HCT116 (cell line): ENCODE results near the gene EXOSC10. TPM values are rescaled to one million over a fixed set of nuclear protein-coding genes. Genes with fewer than 3 reads are reported as not detected.

Experiments
- ATAC-seq: fragments of 200-7000 bp; cut with Tn5 transposase; 2 replicates; pipeline ENCODE4 v1.9.1; 2020; ENCODE audit warnings: mild to moderate bottlenecking, moderate library complexity
- BruUV-seq: library from RNA; stranded (reverse); fragments of 400-500 nt; replicated peaks from 2 replicates; lab custom pipeline; 2021; lab: Mats Ljungman, UMichigan
- CTCF ChIA-PET: fragments of 300-600 bp; sonication (Branson Sonifier 250); formaldehyde crosslinking; loops from one replicate; lab custom pipeline; 2021; ENCODE audit warnings: antibody characterized with exemption; lab: Charles Lee
- POLR2A ChIA-PET: fragments of 300-600, 350-600 bp; sonication (Branson Sonifier 250); formaldehyde crosslinking; loops from one replicate; lab custom pipeline; 2021; ENCODE audit warnings: antibody characterized with exemption; lab: Charles Lee
- RAD21 ChIA-PET, 2 experiments: fragments of 300-600 bp; sonication (Branson Sonifier 250); formaldehyde crosslinking; loops; one replicate each; lab custom pipeline; 2023; ENCODE audit warnings: low total read pairs in 2 of 2; ENCODE audit not compliant: uncharacterized antibody in 2 of 2, unreplicated experiment in 2 of 2, low non-redundant PET in 1 of 2; lab: Charles Lee
- DNase-seq: peaks from one replicate; pipeline ENCODE4 v3.0.0-alpha.2; 2010; ENCODE audit warnings: low read depth, low spot score
- H2AFZ ChIP-seq: fragments of 200-600 bp; shearing (Covaris generic), sonication (generic); 2 replicates; pipeline ENCODE4 v1.6.1; 2017; ENCODE audit warnings: low read depth, mixed run types, mixed read lengths, antibody characterized with exemption, low read length; ENCODE audit not compliant: poor library complexity, severe bottlenecking
- H3K27ac ChIP-seq: 2 replicates; pipeline ENCODE4 v1.5.1; 2012; ENCODE audit warnings: low read depth, low read length
- H3K27me3 ChIP-seq: fragments of 200-600 bp; sonication (generic); 2 replicates; pipeline ENCODE4 v1.6.1; 2016; ENCODE audit warnings: mixed run types, low read length, mixed read lengths; ENCODE audit not compliant: insufficient read depth
- H3K36me3 ChIP-seq, 2 experiments: fragments of 200-500 bp in 1 of 2; fragments of 200-600 bp in 1 of 2; sonication (Bioruptor generic) in 1 of 2; sonication (generic) in 1 of 2; 2 replicates each; pipeline versions ENCODE4 v1.5.1 to v1.6.1; 2014 to 2016; ENCODE audit warnings: low read length in 2 of 2, inconsistent platforms in 1 of 2, mixed read lengths in 1 of 2, mixed run types in 1 of 2; ENCODE audit not compliant: insufficient read depth in 2 of 2, control insufficient read depth in 1 of 2
- H3K4me1 ChIP-seq, 2 experiments: fragments of 200-600 bp in 1 of 2; sonication (generic) in 1 of 2; 2 replicates each; pipeline versions ENCODE4 v1.5.1 to v1.6.1; 2012 to 2017; ENCODE audit warnings: low read length in 2 of 2, inconsistent platforms in 1 of 2, mild to moderate bottlenecking in 1 of 2, mixed read lengths in 1 of 2, mixed run types in 1 of 2, moderate library complexity in 1 of 2; ENCODE audit not compliant: insufficient read depth in 2 of 2, control insufficient read depth in 1 of 2
- H3K4me2 ChIP-seq: fragments of 200-600 bp; sonication (generic); 2 replicates; pipeline ENCODE4 v1.6.1; 2017; ENCODE audit warnings: mixed run types, low read length, mixed read lengths
- H3K4me3 ChIP-seq, 2 experiments: fragments of 200-600 bp in 1 of 2; sonication (generic) in 1 of 2; replicated peaks in 1 of 2; 2 replicates each; pipeline ENCODE4 v1.5.1; 2011 to 2016; ENCODE audit warnings: low read length in 2 of 2, control low read depth in 1 of 2, low read depth in 1 of 2, mild to moderate bottlenecking in 1 of 2, mixed read lengths in 1 of 2, mixed run types in 1 of 2
- H3K79me2 ChIP-seq: fragments of 200-600 bp; sonication (generic); 2 replicates; pipeline ENCODE4 v1.6.1; 2017; ENCODE audit warnings: mild to moderate bottlenecking, mixed run types, low read length, moderate library complexity, mixed read lengths; ENCODE audit not compliant: insufficient read depth
- H3K9ac ChIP-seq: fragments of 200-600 bp; sonication (generic); 2 replicates; pipeline ENCODE4 v1.6.1; 2016; ENCODE audit warnings: low read length, mixed read lengths
- H3K9me2 ChIP-seq: fragments of 200-600 bp; sonication (generic), shearing (Covaris generic); 2 replicates; pipeline ENCODE4 v1.6.1; 2017; ENCODE audit warnings: mixed run types, mild to moderate bottlenecking, moderate library complexity; ENCODE audit not compliant: insufficient read depth
- H3K9me3 ChIP-seq, 2 experiments: fragments of 200-500 bp in 1 of 2; fragments of 200-600 bp in 1 of 2; sonication (Bioruptor generic) in 1 of 2; sonication (generic) in 1 of 2; 2 replicates each; pipeline ENCODE4 v1.6.1; 2014 to 2017; ENCODE audit warnings: low read length in 2 of 2, mixed read lengths in 2 of 2, inconsistent platforms in 1 of 2, low read depth in 1 of 2, mild to moderate bottlenecking in 1 of 2, mixed run types in 1 of 2, moderate library complexity in 1 of 2; ENCODE audit not compliant: control insufficient read depth in 1 of 2, insufficient read depth in 1 of 2
- H4K20me1 ChIP-seq: fragments of 200-600 bp; sonication (generic), shearing (Covaris generic); 2 replicates; pipeline ENCODE4 v1.6.1; 2017; ENCODE audit warnings: mixed run types, mild to moderate bottlenecking, moderate library complexity; ENCODE audit not compliant: insufficient read depth
- ATF3 ChIP-seq: IDR thresholded peaks from 2 replicates; pipeline ENCODE4 v1.6.1; 2012
- CBX3 ChIP-seq: IDR thresholded peaks from 2 replicates; pipeline ENCODE4 v1.6.1; 2012; ENCODE audit warnings: low read depth
- CEBPB ChIP-seq: IDR thresholded peaks from 2 replicates; pipeline ENCODE4 v1.6.1; 2012; ENCODE audit warnings: low read depth
- CTCF ChIP-seq, 3 experiments: fragments of 200-600 bp in 1 of 3; sonication (generic) in 1 of 3; IDR thresholded peaks in 2 of 3; conservative IDR thresholded peaks in 1 of 3; 2 replicates each; pipeline ENCODE4 v1.5.1; 2012 to 2017; ENCODE audit warnings: low read depth in 2 of 3, low read length in 2 of 3, antibody characterized with exemption in 1 of 3, borderline replicate concordance in 1 of 3, control low read depth in 1 of 3, mild to moderate bottlenecking in 1 of 3, mixed read lengths in 1 of 3, mixed run types in 1 of 3, moderate library complexity in 1 of 3; ENCODE audit not compliant: insufficient read depth in 1 of 3
- EGR1 ChIP-seq: IDR thresholded peaks from 2 replicates; pipeline ENCODE4 v1.6.1; 2012; ENCODE audit warnings: low read depth
- ELF1 ChIP-seq: IDR thresholded peaks from 2 replicates; pipeline ENCODE4 v1.6.1; 2012; ENCODE audit warnings: low read depth, borderline replicate concordance
- EZH2 ChIP-seq: fragments of 200-600 bp; sonication (generic); IDR thresholded peaks from 2 replicates; pipeline ENCODE4 v1.6.1; 2017; ENCODE audit warnings: antibody characterized with exemption, mixed run types
- FOSL1 ChIP-seq: IDR thresholded peaks from 2 replicates; pipeline ENCODE4 v1.6.1; 2012; ENCODE audit warnings: low read depth
- JUND ChIP-seq: IDR thresholded peaks from 2 replicates; pipeline ENCODE4 v1.6.1; 2012
- MAX ChIP-seq: IDR thresholded peaks from 2 replicates; pipeline ENCODE4 v1.6.1; 2012
- RAD21 ChIP-seq: IDR thresholded peaks from 2 replicates; pipeline ENCODE4 v1.6.1; 2012; ENCODE audit warnings: low read depth, mild to moderate bottlenecking
- SIN3A ChIP-seq: IDR thresholded peaks from 2 replicates; pipeline ENCODE4 v1.6.1; 2012; ENCODE audit warnings: low read depth
- SP1 ChIP-seq: IDR thresholded peaks from 2 replicates; pipeline ENCODE4 v1.6.1; 2012; ENCODE audit warnings: low read depth
- TCF7L2 ChIP-seq: IDR thresholded peaks from 2 replicates; pipeline ENCODE4 v1.7.0; 2011; ENCODE audit warnings: borderline replicate concordance, inconsistent platforms; ENCODE audit not compliant: insufficient read depth, insufficient read length; ENCODE audit errors: extremely low read depth
- YY1 ChIP-seq: IDR thresholded peaks from 2 replicates; pipeline ENCODE4 v1.6.1; 2011; ENCODE audit warnings: low read length, low read depth, moderate library complexity, mild to moderate bottlenecking; ENCODE audit not compliant: insufficient replicate concordance; ENCODE audit errors: extremely low read depth
- ZFX ChIP-seq: fragments of 450-650 bp; IDR thresholded peaks from 2 replicates; pipeline ENCODE4 v1.6.1; 2017
- ZNF274 ChIP-seq: fragments of 200-500 bp; sonication (Bioruptor generic); IDR thresholded peaks from 2 replicates; pipeline ENCODE4 v1.6.1; 2014; ENCODE audit warnings: mild to moderate bottlenecking, low read depth, low read length, inconsistent platforms
- intact Hi-C: fragments of 100-400 bp; cut with micrococcal nuclease; formaldehyde crosslinking; loops from 2 replicates; pipeline ENCODE4 v1.10.0; 2022
- total RNA-seq: library from RNA; stranded (reverse); gene quantifications from one replicate; pipeline ENCODE4 v1.2.1, GENCODE V29; 2021; ENCODE audit not compliant: unreplicated experiment

EXOSC10 gene
- total RNA-seq, 1 experiment from 2014 or later: 80.7 TPM

- ATAC-seq (no peak), DNase-seq (no peak)
- Histone ChIP-seq H3K4me1 (no peaks in the 10 kb centered on the region), H3K4me3 (no peak overlapping the region), H3K9ac (no peak overlapping the region), H3K4me2 (no peak overlapping the region), H3K36me3 (peaks cover 58 to 76% of the 10 kb centered on the region in 2 experiments), H2AFZ (no peak overlapping the region), H3K27me3 (no peaks in the 10 kb centered on the region), H3K9me2 (no peaks in the 10 kb centered on the region), H3K27ac (no peak overlapping the region), H3K79me2 (no peaks in the 10 kb centered on the region), H3K9me3 (no peaks in the 10 kb centered on the region), H4K20me1 (no peaks in the 10 kb centered on the region)
- no peak for TF ChIP-seq CBX3
- TF ChIP-seq EZH2: no peak
- intact Hi-C loops: no loop called here
- ChIA-PET RAD21 (no interaction called here), POLR2A (no interaction called here), CTCF (interaction anchor here (1.3 kb wide), 1 partner anchor 34 kb away, joined by 4 read pairs; no protein-coding TSS in a partner anchor)
- no TSS peak for BruUV-seq
Observed at GRCh38 chr1:11070876-11071275, 28.8 kb downstream of the EXOSC10 start.

- H2AFZ ChIP-seq: no peak overlapping the region
- POLR2A ChIA-PET: no interaction called here
- H4K20me1 ChIP-seq: no peaks in the 10 kb centered on the region
- H3K9ac ChIP-seq: no peak overlapping the region
- no peaks in the 10 kb centered on the region for H3K79me2 ChIP-seq
- no peaks in the 10 kb centered on the region for H3K9me3 ChIP-seq
- no peak overlapping the region for H3K4me3 ChIP-seq
- ATAC-seq (no peak), DNase-seq (no peak)
- CTCF ChIA-PET: no interaction called here
- BruUV-seq: no TSS peak
- RAD21 ChIA-PET: no interaction called here
- H3K4me1 ChIP-seq: peaks cover 0 to 4% of the 10 kb centered on the region in 2 experiments; a peak in 1 of 4 replicates
- intact Hi-C loops: no loop called here
- peaks cover 55 to 72% of the 10 kb centered on the region in 2 experiments for H3K36me3 ChIP-seq
- no peaks in the 10 kb centered on the region for H3K27me3 ChIP-seq
- no peak overlapping the region for H3K27ac ChIP-seq
- no peaks in the 10 kb centered on the region for H3K9me2 ChIP-seq
- no peak overlapping the region for H3K4me2 ChIP-seq
- TF ChIP-seq YY1 (no peak), CEBPB (no peak), EZH2 (no peak), RAD21 (no peak), FOSL1 (no peak), ELF1 (no peak), TCF7L2 (no peak), CTCF (IDR thresholded peaks at IDR 0.05 in 2 of 3, conservative IDR thresholded peaks at IDR 0.05 in 1 of 3; ENCODE audit: borderline replicate concordance in 1 of 3, insufficient read depth in 1 of 3, low read depth in 2 of 3, low read length in 2 of 3) (no peak), SP1 (no peak), SIN3A (no peak), MAX (no peak), ATF3 (no peak), EGR1 (no peak), ZNF274 (no peak), JUND (no peak), ZFX (no peak)
Observed at GRCh38 chr1:11068600-11069473, 30.8 kb downstream of the EXOSC10 start.
